ENCODE results near the gene ECI2.

The ECI2 gene

DNA sequence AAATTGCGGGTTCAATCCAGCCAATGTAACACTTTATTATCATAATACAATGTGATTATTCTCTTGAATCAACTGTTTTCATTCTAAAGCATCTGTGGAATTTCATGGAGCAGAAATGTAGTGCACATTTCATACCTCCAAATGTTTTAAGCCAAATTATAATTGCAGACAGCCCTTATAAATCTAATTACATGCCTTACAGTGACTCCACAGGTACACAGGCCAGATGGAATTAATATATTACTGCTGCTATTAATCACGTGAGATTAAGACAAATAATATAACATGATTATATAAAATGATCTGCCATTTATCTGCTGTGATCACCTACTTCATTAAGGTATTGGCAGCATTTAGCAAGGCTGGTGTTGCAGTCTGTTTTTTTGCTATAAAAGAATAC, 9.7 kb upstream of the ECI2 start:
- no peak for DNase-seq (ENCODE audit: low read depth)
- no peak overlapping the region for H3K4me3 ChIP-seq (ENCODE audit: low read depth, low read length)
- TF ChIP-seq, protein P1, sequence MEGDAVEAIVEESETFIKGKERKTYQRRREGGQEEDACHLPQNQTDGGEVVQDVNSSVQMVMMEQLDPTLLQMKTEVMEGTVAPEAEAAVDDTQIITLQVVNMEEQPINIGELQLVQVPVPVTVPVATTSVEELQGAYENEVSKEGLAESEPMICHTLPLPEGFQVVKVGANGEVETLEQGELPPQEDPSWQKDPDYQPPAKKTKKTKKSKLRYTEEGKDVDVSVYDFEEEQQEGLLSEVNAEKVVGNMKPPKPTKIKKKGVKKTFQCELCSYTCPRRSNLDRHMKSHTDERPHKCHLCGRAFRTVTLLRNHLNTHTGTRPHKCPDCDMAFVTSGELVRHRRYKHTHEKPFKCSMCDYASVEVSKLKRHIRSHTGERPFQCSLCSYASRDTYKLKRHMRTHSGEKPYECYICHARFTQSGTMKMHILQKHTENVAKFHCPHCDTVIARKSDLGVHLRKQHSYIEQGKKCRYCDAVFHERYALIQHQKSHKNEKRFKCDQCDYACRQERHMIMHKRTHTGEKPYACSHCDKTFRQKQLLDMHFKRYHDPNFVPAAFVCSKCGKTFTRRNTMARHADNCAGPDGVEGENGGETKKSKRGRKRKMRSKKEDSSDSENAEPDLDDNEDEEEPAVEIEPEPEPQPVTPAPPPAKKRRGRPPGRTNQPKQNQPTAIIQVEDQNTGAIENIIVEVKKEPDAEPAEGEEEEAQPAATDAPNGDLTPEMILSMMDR (conservative IDR thresholded peaks at IDR 0.05; ENCODE audit: low read depth, low read length): no peak

DNA sequence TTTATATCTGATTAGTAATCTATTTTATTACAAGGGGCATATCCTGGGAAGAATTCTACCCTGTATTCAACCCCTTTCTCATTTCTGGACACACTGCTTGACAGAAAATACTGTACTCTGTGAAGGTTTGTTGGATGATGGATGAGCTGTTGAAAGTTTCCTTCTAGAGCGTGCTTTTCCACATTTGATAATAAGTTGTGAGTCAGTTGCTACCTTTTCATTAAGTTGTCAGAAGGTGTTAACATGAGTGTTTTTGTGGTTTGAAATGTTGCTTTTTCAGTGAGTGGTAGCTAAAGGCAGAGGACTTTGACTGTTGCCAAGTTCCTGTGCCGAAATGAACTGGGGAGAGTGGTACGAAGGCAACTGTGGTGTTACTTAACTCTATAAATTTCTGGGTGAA, 3.9 kb upstream of the ECI2 start:
- no peak overlapping the region for H3K4me3 ChIP-seq (ENCODE audit: low read depth, low read length)
- TF ChIP-seq, protein P1 (conservative IDR thresholded peaks at IDR 0.05; ENCODE audit: low read depth, low read length): no peak
- no peak for DNase-seq (ENCODE audit: low read depth)

DNA sequence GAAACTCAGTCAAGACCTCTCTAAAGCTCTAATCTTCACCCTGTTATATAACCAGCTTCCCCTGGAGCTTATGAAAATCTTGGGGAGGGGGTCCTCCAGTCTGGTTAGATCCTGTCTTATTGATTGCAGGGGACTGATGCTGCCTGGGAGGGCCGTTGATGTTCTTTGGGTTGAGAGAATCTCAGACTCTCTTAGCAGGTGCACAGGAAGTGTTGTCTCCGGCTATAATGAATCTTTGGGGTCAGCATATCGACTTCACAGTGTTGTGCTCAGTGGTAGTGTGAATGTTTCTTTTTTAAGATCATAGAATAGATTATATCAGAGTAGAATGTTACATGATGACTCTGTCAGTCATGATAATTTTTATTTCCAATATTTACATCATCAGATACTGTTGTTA, 2.8 kb upstream of the ECI2 start:
- no peak overlapping the region for H3K4me3 ChIP-seq (ENCODE audit: low read depth, low read length)
- no peak for DNase-seq (ENCODE audit: low read depth)
- TF ChIP-seq, protein P1 (conservative IDR thresholded peaks at IDR 0.05; ENCODE audit: low read depth, low read length): no peak

DNA sequence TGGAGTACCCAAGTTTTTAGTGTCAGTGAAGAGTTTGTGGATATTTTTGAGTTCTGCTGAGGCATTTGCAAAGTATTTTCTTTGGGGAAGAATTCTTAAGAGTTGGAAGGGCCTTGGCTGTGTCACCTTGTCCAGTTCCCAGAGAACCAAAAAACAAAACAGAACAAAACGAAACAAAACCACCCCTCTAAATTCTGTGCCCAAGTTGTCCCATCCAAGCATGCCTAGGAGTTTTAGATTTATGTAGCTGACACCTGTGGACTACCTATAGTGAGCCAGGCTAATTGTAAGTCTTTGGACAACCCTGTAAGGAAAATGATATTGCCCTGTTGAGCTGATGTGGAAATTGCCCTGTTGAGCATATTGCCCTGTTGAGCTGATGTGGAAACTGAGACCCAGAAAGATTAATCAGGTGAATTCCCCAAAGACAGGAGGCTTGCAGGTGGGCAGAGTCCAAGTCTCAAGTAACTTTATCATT, 1.0 kb upstream of the ECI2 start:
- DNase-seq (ENCODE audit: low read depth): no peak
- TF ChIP-seq, protein P1 (conservative IDR thresholded peaks at IDR 0.05; ENCODE audit: low read depth, low read length): no peak
- peak overlapping the region; percentile 71 for H3K4me3 ChIP-seq (ENCODE audit: low read depth, low read length)

DNA sequence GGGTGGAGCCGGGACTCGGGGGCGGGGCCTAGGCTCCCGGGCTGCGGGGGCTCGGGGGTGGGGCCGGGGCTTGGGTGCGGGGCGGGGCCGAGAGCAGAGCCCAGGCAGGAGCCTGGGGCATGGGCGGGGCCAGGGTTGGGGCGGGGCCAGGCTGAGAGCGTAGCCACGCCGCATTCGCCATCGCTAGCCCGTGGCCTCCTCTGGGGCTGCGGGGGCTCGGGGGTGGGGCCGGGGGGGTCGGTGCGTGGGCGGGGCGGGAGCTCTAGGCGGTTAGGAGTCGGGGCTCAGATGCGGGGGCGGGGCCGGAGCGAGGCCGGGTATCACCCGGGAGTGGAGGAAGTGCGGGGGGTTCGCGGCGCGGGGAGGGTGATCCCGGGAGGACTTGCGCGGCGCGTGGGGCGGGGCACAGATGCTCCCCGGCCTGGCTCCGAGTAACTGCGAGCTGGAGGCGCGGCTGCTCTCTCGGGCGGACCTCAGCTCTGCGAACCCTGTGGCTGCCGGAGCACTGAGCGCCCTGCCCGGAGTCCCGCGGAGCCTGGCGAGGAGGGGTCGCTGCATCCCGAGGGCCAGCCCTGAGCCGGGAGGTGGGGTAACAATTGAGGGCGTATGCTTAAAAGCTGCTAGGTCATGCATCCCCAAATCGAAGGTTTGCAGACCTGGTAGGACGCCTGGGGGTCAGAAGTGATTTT, 434 bp upstream of the ECI2 start:
- peak; percentile 97 for DNase-seq (ENCODE audit: low read depth)
- TF ChIP-seq, protein P1 (conservative IDR thresholded peaks at IDR 0.05; ENCODE audit: low read depth, low read length): no peak
- H3K4me3 ChIP-seq (ENCODE audit: low read depth, low read length): peak overlapping the region; percentile 71

DNA sequence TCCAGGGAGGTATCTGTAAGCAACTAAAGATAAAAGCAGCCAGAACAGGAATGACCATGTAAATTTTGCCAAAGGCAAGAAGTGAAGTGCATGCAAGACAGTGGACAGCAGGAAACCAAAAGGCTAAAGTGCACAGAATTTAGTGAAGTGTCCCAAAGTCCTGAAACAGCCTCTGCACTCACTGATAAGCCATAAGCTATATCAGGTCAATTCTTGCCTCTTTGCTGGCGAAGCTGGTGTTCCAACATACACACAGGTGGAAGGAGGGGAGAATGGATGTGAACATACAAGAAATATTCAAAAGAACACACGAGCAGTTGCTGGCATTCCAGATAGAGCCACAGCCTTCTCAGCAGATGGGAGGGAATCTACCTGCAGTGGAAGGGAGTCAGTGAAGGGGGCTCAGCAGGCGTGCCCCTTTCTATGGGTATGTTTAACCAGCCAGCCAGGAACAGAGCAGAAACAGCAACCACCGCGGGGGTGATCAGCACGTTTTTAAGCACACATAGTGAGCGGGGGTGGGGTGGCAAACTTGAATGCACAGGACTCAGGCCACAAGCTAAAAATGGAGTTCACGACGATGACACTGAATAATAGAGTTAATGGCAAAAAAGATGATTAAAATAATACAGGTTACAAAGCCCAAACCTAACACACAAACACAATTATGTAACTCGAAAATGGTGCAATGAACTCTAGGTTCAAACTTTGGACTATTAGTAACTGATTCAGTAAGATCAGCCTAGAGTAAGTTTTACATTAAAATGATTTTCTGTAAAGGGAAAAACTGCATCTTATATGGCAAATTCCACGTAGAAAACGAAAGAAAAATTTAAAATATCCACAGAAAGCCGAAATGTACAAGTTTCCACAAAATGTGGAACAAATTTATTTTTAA, 1.2 kb downstream of the ECI2 start:
- DNase-seq (ENCODE audit: low read depth): peak; percentile 38
- peak overlapping the region; percentile 95 for H3K4me3 ChIP-seq (ENCODE audit: low read depth, low read length)
- TF ChIP-seq, protein P1 (conservative IDR thresholded peaks at IDR 0.05; ENCODE audit: low read depth, low read length): no peak

Measured in choroid plexus epithelial cell (primary cell).